ENCODE results near the gene SLC22A23. TPM values are rescaled to one million over a fixed set of nuclear protein-coding genes. Genes with fewer than 3 reads are reported as not detected.

SLC22A23 gene
- total RNA-seq, 1 donor from 2014 or later: 14.6 TPM

DNA sequence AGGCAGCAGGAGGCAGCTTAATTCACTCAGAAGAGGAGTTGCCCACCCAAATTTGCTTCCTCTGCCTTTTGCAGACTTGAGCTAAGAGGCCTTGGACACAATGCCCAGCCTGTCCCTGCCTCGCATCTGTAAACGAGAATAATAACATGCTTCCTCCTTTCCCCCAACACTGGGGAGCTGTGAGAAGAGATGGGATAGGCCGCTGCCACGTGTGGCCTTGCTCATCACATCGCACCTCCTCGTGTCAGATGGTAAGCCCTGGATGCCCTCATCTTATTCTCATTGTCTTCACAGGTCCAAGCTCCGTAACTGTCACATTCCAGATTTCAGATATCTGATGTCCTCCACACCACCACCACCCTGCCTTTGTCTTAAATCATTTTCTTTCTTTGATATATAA, 216.3 kb downstream of the SLC22A23 start:
- Mint-ChIP-seq H3K27me3 (ENCODE audit: low read depth) (peaks cover 2% of the 10 kb centered on the region), H3K36me3 (ENCODE audit: low read depth) (peaks cover 12% of the 10 kb centered on the region)

DNA sequence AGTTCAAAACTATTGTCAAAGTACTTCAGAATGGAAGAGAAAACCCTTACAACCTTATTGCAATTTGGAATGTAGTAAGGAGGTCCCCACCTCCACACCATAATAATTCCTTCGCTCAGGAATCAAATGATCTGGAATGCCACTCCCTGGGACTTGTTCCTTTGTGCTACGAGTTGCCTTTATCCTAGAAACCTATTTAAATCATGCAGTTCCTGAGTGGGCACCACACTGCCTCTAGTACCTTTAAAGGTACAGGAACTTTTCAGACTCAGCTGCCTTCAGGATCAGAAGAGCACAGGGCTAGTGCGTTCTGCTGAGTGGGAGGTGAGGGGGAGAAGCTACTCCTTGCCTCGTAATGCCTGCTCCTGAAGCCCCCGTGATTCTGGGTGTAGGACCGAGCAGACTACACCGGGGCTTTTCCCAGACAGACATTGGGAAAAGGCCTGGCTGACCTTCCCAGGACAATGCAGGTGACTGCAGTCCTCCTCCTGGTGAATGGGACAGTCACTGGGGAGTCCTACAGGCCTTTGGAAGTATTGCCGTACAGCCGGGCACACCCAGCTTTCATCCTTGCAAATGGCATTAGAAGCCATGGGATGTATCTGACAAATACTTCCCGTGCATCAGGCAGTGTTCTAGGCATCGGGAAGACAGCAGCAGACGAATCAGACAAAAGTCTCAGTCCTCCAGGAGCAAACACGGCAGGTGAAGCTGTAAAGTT, 217.6 kb downstream of the SLC22A23 start:
- Mint-ChIP-seq H3K9me3 (no peaks in the 10 kb centered on the region), H3K4me3 (no peak overlapping the region), H3K27ac (ENCODE audit: unreplicated experiment) (no peak overlapping the region), H3K36me3 (ENCODE audit: low read depth) (peaks cover 12% of the 10 kb centered on the region), H3K27me3 (ENCODE audit: low read depth) (peaks cover 2% of the 10 kb centered on the region), H3K4me1 (peaks cover 48% of the 10 kb centered on the region)
- TF ChIP-seq, protein P1, sequence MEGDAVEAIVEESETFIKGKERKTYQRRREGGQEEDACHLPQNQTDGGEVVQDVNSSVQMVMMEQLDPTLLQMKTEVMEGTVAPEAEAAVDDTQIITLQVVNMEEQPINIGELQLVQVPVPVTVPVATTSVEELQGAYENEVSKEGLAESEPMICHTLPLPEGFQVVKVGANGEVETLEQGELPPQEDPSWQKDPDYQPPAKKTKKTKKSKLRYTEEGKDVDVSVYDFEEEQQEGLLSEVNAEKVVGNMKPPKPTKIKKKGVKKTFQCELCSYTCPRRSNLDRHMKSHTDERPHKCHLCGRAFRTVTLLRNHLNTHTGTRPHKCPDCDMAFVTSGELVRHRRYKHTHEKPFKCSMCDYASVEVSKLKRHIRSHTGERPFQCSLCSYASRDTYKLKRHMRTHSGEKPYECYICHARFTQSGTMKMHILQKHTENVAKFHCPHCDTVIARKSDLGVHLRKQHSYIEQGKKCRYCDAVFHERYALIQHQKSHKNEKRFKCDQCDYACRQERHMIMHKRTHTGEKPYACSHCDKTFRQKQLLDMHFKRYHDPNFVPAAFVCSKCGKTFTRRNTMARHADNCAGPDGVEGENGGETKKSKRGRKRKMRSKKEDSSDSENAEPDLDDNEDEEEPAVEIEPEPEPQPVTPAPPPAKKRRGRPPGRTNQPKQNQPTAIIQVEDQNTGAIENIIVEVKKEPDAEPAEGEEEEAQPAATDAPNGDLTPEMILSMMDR (conservative IDR thresholded peaks at IDR 0.05): peak; percentile 51
- DNase-seq (ENCODE audit: low read depth, low spot score): no peak

More for the DNA sequence above, 216.3 kb downstream of the SLC22A23 start:
- no peak overlapping the region for H3K4me3 Mint-ChIP-seq
- no peak overlapping the region for H3K27ac Mint-ChIP-seq (ENCODE audit: unreplicated experiment)
- H3K9me3 Mint-ChIP-seq: no peaks in the 10 kb centered on the region
- TF ChIP-seq, protein P1 (conservative IDR thresholded peaks at IDR 0.05): no peak
- DNase-seq (ENCODE audit: low read depth, low spot score): no peak
- peaks cover 48% of the 10 kb centered on the region for H3K4me1 Mint-ChIP-seq

DNA sequence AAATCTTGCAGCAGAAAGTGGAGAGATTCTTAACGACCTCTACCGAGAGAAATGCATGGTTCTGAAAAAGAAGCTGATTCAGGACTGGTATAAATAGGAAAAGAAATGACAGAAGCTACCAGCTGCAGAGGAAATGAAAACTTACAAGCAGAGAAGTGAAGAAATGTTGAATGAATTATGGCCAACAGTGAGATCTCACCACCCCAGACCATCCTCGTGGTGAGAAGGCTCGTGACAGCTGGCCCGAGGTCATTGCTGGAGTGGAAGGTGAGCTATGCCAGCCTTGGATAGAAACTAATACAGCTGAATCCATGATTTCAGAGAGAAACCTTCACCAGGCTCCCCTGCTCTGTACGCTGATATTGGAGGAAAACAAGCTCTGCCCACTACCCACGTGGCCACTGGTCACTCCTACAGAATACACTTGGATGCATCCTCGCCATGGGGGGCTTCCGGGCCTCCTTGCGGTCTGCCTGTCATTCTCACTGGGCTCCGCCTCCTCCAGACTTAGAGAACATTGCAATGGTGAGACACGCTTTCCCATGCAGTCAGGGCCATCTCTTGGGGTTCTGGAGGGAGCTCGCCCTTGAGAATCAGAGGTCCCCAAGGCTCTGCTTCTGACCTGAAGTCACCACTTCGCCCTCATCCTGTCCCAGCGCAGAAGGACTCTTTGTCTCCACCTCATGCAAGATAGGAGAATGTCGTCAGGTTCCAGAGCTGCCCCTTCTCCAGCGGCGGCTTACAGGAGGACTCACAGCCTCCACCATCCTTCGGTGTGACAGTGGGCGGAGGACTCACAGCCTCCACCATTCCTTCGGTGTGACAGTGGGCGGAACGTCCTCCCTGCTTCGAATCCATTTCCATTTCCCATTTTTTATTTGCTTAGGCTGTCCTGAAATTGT, 218.8 kb downstream of the SLC22A23 start:
- DNase-seq (ENCODE audit: low read depth, low spot score): no peak
- Mint-ChIP-seq H3K27me3 (ENCODE audit: low read depth) (peaks cover 2% of the 10 kb centered on the region), H3K36me3 (ENCODE audit: low read depth) (peaks cover 8% of the 10 kb centered on the region), H3K4me1 (peaks cover 57% of the 10 kb centered on the region), H3K27ac (ENCODE audit: unreplicated experiment) (no peak overlapping the region), H3K4me3 (no peak overlapping the region), H3K9me3 (no peaks in the 10 kb centered on the region)
- TF ChIP-seq, protein P1 (conservative IDR thresholded peaks at IDR 0.05): no peak

DNA sequence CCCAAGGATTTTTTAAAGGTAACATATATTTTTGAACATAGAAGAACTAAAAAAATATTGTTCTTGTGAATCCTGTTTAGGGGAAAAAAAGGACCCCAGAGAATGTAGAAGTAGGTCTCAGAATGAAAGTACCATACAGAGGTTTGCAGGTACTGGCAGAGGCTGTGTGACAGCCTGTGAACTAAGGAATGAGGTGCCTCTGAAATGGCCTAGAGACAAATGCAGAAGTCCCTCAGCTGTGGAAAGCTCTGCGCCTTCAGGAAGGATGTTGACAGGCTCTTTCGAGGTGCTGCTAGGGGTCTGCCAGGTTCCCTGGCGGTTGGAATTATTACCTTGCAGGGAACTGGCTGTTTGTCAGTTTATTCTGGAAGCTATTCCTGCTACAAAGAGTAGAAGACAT, 220.8 kb downstream of the SLC22A23 start:
- Mint-ChIP-seq H3K36me3 (ENCODE audit: low read depth) (peaks cover 2% of the 10 kb centered on the region), H3K27me3 (ENCODE audit: low read depth) (peaks cover 11% of the 10 kb centered on the region), H3K9me3 (no peaks in the 10 kb centered on the region), H3K4me3 (peak overlapping the region; percentile 65), H3K4me1 (peaks cover 65% of the 10 kb centered on the region), H3K27ac (ENCODE audit: unreplicated experiment) (no peak overlapping the region)
- DNase-seq (ENCODE audit: low read depth, low spot score): no peak
- TF ChIP-seq, protein P1 (conservative IDR thresholded peaks at IDR 0.05): no peak

DNA sequence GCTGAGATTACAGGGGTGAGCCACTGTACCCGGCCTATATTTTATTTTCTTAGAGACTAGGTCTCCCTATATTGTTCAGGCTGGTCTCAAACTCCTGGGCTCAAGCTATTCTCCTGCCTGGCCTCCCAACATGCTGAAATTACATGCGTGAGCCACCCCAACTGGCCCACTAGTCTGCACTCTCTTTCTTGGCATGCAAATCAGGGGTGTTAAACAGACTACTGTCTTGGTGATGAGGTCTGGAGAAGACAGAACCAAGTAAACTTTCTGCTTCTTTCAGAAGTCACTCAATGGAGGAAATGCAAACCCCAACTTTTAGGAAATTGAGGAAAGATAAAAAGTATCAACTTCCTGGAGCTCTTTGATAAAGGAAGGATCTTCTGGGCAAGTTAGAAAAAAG, 221.4 kb downstream of the SLC22A23 start:
- Mint-ChIP-seq H3K27ac (ENCODE audit: unreplicated experiment) (peak overlapping the region; percentile 22), H3K9me3 (no peaks in the 10 kb centered on the region), H3K4me1 (peaks cover 66% of the 10 kb centered on the region), H3K36me3 (ENCODE audit: low read depth) (no peaks in the 10 kb centered on the region), H3K27me3 (ENCODE audit: low read depth) (peaks cover 11% of the 10 kb centered on the region), H3K4me3 (peak overlapping the region; percentile 65)
- TF ChIP-seq, protein P1 (conservative IDR thresholded peaks at IDR 0.05): no peak
- no peak for DNase-seq (ENCODE audit: low read depth, low spot score)
